ENCODE results near the gene NUDT3. TPM values are rescaled to one million over a fixed set of nuclear protein-coding genes. Genes with fewer than 3 reads are reported as not detected.

The NUDT3 gene
- total and polyA plus RNA-seq, 9 of the 15 experiments (the other 6 are each of a cell fraction or from before 2014, with no cell fraction given): 5.4 to 81.2 (median 56.4) TPM

GRCh38 chr6:34390531-34391472 is 1.7 kb downstream of the NUDT3 start (continued):
- no peak for TF ChIP-seq BCLAF1 (IDR thresholded peaks at IDR 0.05; ENCODE audit: borderline replicate concordance in 1 of 2, control insufficient read depth in 1 of 2, low read depth in 2 of 2, low read length in 1 of 2)
- no peak for TF ChIP-seq HMBOX1 (IDR thresholded peaks at IDR 0.05)
- no peak for TF ChIP-seq SMARCC2 (IDR thresholded peaks at IDR 0.05; ENCODE audit: low read depth)
- TF ChIP-seq SIRT6 (IDR thresholded peaks at IDR 0.05; ENCODE audit: low read depth, low read length): no peak
- no peak for TF ChIP-seq CHCHD3 (CRISPR knock-in tag; IDR thresholded peaks at IDR 0.05)
- TF ChIP-seq ZFP30 (CRISPR knock-in tag; IDR thresholded peaks at IDR 0.05; ENCODE audit: borderline replicate concordance): no peak
- TF ChIP-seq CEBPB (tag; IDR thresholded peaks at IDR 0.05): peak; percentile 83
- no peak for TF ChIP-seq ATF2 (CRISPR knock-in tag; IDR thresholded peaks at IDR 0.05)
- no peak for TF ChIP-seq XRCC4 (IDR thresholded peaks at IDR 0.05; ENCODE audit: extremely low read depth, insufficient read depth, insufficient read length)
- no peak for TF ChIP-seq C11orf30 (IDR thresholded peaks at IDR 0.05; ENCODE audit: low read depth)
- no peak for TF ChIP-seq ZNF507 (tag; conservative IDR thresholded peaks at IDR 0.05)
- TF ChIP-seq ZNF121 (CRISPR knock-in tag; conservative IDR thresholded peaks at IDR 0.05): no peak
- no peak for TF ChIP-seq ZKSCAN3 (CRISPR knock-in tag; IDR thresholded peaks at IDR 0.05)
- no peak for TF ChIP-seq THAP12 (CRISPR knock-in tag; IDR thresholded peaks at IDR 0.05)
- no peak for TF ChIP-seq BMI1 (IDR thresholded peaks at IDR 0.05; ENCODE audit: low read length)
- no peak for TF ChIP-seq VEZF1 (CRISPR knock-in tag; IDR thresholded peaks at IDR 0.05)
- TF ChIP-seq HCFC1 (IDR thresholded peaks at IDR 0.05; ENCODE audit: low read depth, low read length): no peak
